ENCODE measurements around the gene PGLYRP3.

The PGLYRP3 gene

DNA sequence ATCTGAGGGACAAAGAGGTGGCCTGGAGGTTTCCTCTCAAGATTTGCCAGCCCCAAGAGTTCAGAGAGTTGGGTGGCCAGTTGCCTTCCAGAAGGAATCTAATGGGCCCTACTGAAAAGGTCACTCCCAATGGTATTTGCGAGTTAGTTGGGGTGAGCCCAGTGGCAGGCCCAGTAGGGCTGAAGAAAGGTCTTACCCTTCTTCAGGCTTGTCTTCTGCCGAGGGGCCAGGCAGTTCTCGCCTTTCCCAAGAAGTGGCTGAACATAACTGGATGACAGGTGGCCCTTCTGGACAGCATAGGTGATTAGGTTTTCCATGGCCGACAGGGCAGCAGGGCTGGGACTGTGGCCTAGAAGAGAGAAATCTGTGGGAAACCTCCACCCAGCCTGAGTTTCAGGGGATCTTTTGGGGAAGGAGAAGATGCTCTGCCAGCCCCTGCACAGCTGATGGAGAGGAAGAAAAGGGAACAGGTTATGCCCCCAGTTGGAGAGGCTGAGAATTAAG lies 28.7 kb upstream of the PGLYRP3 start:
- H3K27me3 ChIP-seq (ENCODE audit: insufficient read depth, low read length, poor library complexity) = no peaks in the 10 kb centered on the region
- DNase-seq = no peak
- H2BK120ac ChIP-seq (ENCODE audit: low read depth, low read length) = no peak overlapping the region
- no peak overlapping the region for H3K4ac ChIP-seq (ENCODE audit: low read depth, low read length)
- no peak overlapping the region for H3K9ac ChIP-seq (ENCODE audit: low read length)
- no peaks in the 10 kb centered on the region for H3K79me2 ChIP-seq (ENCODE audit: control insufficient read depth, insufficient read depth, low read length)
- peaks cover 9% of the 10 kb centered on the region for H3K4me1 ChIP-seq (ENCODE audit: control insufficient read depth, low read depth, low read length)
- H3K56ac ChIP-seq (ENCODE audit: low read length) = no peak overlapping the region
- H3K79me1 ChIP-seq (ENCODE audit: low read length) = no peaks in the 10 kb centered on the region
- no peak overlapping the region for H3K4me2 ChIP-seq (ENCODE audit: low read length)
- no CpG with 5 or more reads among the region's 4 CpGs for WGBS (ENCODE audit: extremely low coverage, insufficient coverage, low lambda C conversion rate)
- H3K27ac ChIP-seq (ENCODE audit: low read depth, low read length) = peak overlapping the region; percentile 18
- H3K23ac ChIP-seq (ENCODE audit: low read length) = no peak overlapping the region
- H3K36me3 ChIP-seq (ENCODE audit: control insufficient read depth, insufficient read depth, low read length) = no peaks in the 10 kb centered on the region
- no peak overlapping the region for H3K18ac ChIP-seq (ENCODE audit: low read length)
- H2BK15ac ChIP-seq (replicated peaks; ENCODE audit: low read depth) = no peak overlapping the region
- H3K4me3 ChIP-seq (ENCODE audit: low read length) = no peak overlapping the region
- H4K5ac ChIP-seq (ENCODE audit: low read length) = no peak overlapping the region
- H2BK5ac ChIP-seq (ENCODE audit: low read length) = no peak overlapping the region
- H2AK5ac ChIP-seq (ENCODE audit: low read length) = no peak overlapping the region
- no peak overlapping the region for H4K8ac ChIP-seq (ENCODE audit: low read depth, low read length)

DNA sequence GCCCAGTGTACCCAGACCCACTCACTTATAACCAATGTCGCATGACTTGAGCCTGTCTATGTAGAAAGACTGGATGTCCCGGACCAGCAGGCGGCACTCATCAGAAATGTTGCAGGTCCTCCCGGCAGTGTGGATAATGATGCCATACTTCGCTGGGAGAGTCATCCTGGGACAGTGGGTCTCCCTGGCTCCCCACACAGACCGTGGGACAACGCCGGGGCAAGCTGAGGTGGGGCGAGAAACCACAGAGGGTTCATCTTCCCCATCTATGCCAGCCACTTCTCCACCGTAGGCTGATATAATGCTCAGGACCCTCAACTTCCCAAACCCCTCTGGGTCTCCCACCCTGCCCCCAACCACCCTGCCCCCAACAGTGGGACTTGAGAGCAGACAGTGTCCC lies 27.6 kb upstream of the PGLYRP3 start:
- WGBS (ENCODE audit: extremely low coverage, insufficient coverage, low lambda C conversion rate) = no CpG with 5 or more reads among the region's 10 CpGs
- Histone ChIP-seq H4K8ac (ENCODE audit: low read depth, low read length) (no peak overlapping the region), H3K27ac (ENCODE audit: low read depth, low read length) (no peak overlapping the region), H4K5ac (ENCODE audit: low read length) (no peak overlapping the region), H2BK15ac (replicated peaks; ENCODE audit: low read depth) (no peak overlapping the region), H3K9ac (ENCODE audit: low read length) (no peak overlapping the region), H3K79me2 (ENCODE audit: control insufficient read depth, insufficient read depth, low read length) (no peaks in the 10 kb centered on the region), H2BK120ac (ENCODE audit: low read depth, low read length) (no peak overlapping the region), H3K4me3 (ENCODE audit: low read length) (no peak overlapping the region), H3K4me1 (ENCODE audit: control insufficient read depth, low read depth, low read length) (peaks cover 9% of the 10 kb centered on the region), H3K4me2 (ENCODE audit: low read length) (no peak overlapping the region), H3K56ac (ENCODE audit: low read length) (no peak overlapping the region), H3K27me3 (ENCODE audit: insufficient read depth, low read length, poor library complexity) (no peaks in the 10 kb centered on the region), H2BK5ac (ENCODE audit: low read length) (no peak overlapping the region), H3K36me3 (ENCODE audit: control insufficient read depth, insufficient read depth, low read length) (no peaks in the 10 kb centered on the region), H3K23ac (ENCODE audit: low read length) (no peak overlapping the region), H3K18ac (ENCODE audit: low read length) (no peak overlapping the region), H2AK5ac (ENCODE audit: low read length) (no peak overlapping the region), H3K79me1 (ENCODE audit: low read length) (no peaks in the 10 kb centered on the region), H3K4ac (ENCODE audit: low read depth, low read length) (no peak overlapping the region)
- DNase-seq = no peak

DNA sequence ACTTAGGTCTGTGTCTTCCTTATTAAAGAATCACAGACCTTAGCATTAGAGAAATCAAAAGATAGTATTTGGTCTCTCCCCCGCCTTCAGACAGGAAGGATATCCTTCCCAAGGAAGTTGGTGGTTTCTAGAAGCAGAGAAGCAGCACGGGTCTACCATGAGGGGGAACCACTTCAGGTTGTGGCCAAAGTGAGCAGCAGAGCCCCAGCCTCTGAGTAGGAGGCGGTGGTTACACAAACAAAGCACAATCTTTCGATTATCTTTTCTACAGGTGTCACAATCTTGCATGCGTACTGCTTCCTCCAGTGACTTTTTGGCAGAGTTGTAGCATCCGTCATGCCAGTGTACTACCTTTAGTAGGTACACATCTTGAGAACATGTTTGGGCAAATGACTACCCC lies 27.1 kb upstream of the PGLYRP3 start:
- H3K4me2 ChIP-seq (ENCODE audit: low read length) = no peak overlapping the region
- no peak overlapping the region for H3K4ac ChIP-seq (ENCODE audit: low read depth, low read length)
- no peak overlapping the region for H2AK5ac ChIP-seq (ENCODE audit: low read length)
- no peak overlapping the region for H2BK5ac ChIP-seq (ENCODE audit: low read length)
- H4K8ac ChIP-seq (ENCODE audit: low read depth, low read length) = no peak overlapping the region
- no peak overlapping the region for H3K18ac ChIP-seq (ENCODE audit: low read length)
- H4K5ac ChIP-seq (ENCODE audit: low read length) = no peak overlapping the region
- no peak overlapping the region for H2BK15ac ChIP-seq (replicated peaks; ENCODE audit: low read depth)
- no peaks in the 10 kb centered on the region for H3K27me3 ChIP-seq (ENCODE audit: insufficient read depth, low read length, poor library complexity)
- no peak overlapping the region for H3K4me3 ChIP-seq (ENCODE audit: low read length)
- no peak overlapping the region for H3K9ac ChIP-seq (ENCODE audit: low read length)
- no peaks in the 10 kb centered on the region for H3K79me2 ChIP-seq (ENCODE audit: control insufficient read depth, insufficient read depth, low read length)
- no peak overlapping the region for H3K27ac ChIP-seq (ENCODE audit: low read depth, low read length)
- no peak overlapping the region for H3K23ac ChIP-seq (ENCODE audit: low read length)
- no CpG with 5 or more reads among the region's 6 CpGs for WGBS (ENCODE audit: extremely low coverage, insufficient coverage, low lambda C conversion rate)
- H2BK120ac ChIP-seq (ENCODE audit: low read depth, low read length) = no peak overlapping the region
- no peak overlapping the region for H3K56ac ChIP-seq (ENCODE audit: low read length)
- DNase-seq = no peak
- H3K4me1 ChIP-seq (ENCODE audit: control insufficient read depth, low read depth, low read length) = peaks cover 9% of the 10 kb centered on the region
- no peaks in the 10 kb centered on the region for H3K36me3 ChIP-seq (ENCODE audit: control insufficient read depth, insufficient read depth, low read length)
- H3K79me1 ChIP-seq (ENCODE audit: low read length) = no peaks in the 10 kb centered on the region

DNA sequence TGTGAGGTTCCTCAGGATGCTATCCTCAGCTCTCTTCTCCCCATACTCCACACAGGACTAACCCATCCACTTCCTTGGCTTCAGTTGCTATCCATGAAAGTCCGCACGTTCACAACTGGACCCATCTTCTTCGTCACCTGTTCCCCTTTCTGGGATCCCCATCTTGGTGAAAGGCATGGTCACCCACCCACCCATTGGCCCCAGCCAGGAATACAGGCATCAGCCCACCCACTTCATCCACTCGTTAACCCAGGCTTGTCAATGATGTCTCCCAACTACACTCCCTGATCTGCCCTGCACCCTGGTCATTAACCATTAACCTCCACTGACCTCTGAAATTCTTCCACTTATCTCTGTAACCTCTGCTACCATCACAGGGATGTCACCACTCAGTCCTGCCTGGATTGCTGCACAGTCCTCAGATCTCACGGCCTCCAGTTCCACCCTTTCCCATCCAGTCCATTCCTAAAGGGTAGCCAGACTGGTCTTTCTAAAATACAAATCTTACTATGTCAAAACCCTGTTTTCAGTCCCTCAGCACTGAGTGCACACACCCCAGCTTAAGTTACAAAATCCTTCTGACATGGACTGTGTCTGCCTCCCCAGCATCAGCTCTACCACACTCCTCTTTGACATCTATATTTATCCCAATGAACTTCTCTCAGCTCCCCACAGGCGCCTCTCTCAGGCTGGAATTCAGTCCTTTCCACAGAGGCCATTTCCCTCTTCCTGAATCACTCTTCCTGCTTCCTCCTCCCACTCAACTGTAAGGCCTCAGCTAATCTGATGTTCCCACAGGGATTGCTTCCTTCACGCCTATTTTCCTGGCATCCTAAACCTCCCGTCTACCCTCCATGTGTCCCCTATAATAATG lies 25.5 kb upstream of the PGLYRP3 start:
- Histone ChIP-seq H3K79me2 (ENCODE audit: control insufficient read depth, insufficient read depth, low read length) (no peaks in the 10 kb centered on the region), H3K4me1 (ENCODE audit: control insufficient read depth, low read depth, low read length) (peaks cover under 1% of the 10 kb centered on the region), H2BK15ac (replicated peaks; ENCODE audit: low read depth) (no peak overlapping the region), H2BK5ac (ENCODE audit: low read length) (no peak overlapping the region), H3K4me3 (ENCODE audit: low read length) (no peak overlapping the region), H2AK5ac (ENCODE audit: low read length) (no peak overlapping the region), H3K27me3 (ENCODE audit: insufficient read depth, low read length, poor library complexity) (no peaks in the 10 kb centered on the region), H3K36me3 (ENCODE audit: control insufficient read depth, insufficient read depth, low read length) (no peaks in the 10 kb centered on the region), H3K23ac (ENCODE audit: low read length) (no peak overlapping the region), H3K18ac (ENCODE audit: low read length) (no peak overlapping the region), H3K4me2 (ENCODE audit: low read length) (no peak overlapping the region), H2BK120ac (ENCODE audit: low read depth, low read length) (no peak overlapping the region), H3K27ac (ENCODE audit: low read depth, low read length) (no peak overlapping the region), H3K56ac (ENCODE audit: low read length) (no peak overlapping the region), H3K4ac (ENCODE audit: low read depth, low read length) (no peak overlapping the region), H3K9ac (ENCODE audit: low read length) (no peak overlapping the region), H3K79me1 (ENCODE audit: low read length) (no peaks in the 10 kb centered on the region), H4K5ac (ENCODE audit: low read length) (no peak overlapping the region), H4K8ac (ENCODE audit: low read depth, low read length) (no peak overlapping the region)
- DNase-seq = no peak
- no CpG with 5 or more reads among the region's 8 CpGs for WGBS (ENCODE audit: extremely low coverage, insufficient coverage, low lambda C conversion rate)

DNA sequence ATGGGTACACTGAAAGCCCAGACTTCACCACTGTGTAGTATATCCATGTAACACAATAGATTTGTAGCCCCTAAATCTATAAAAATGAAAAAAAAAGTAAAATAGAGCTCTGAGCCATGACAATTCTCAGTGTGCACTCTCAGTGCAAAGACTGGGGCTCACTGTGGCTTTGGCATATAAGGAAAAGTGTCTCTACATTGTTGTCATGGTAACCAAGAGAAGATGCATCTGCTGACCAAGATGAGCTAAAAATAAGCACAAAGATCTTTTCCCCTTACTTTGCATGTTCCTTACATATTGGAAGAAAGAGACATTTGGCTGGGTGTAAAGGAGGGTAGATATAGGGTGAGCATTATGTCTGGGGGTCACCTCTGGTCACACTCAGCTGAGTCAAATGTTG lies 23.9 kb upstream of the PGLYRP3 start:
- Histone ChIP-seq H3K4me1 (ENCODE audit: control insufficient read depth, low read depth, low read length) (no peaks in the 10 kb centered on the region), H3K27ac (ENCODE audit: low read depth, low read length) (no peak overlapping the region), H3K27me3 (ENCODE audit: insufficient read depth, low read length, poor library complexity) (no peaks in the 10 kb centered on the region), H2BK120ac (ENCODE audit: low read depth, low read length) (no peak overlapping the region), H3K4me3 (ENCODE audit: low read length) (no peak overlapping the region), H2AK5ac (ENCODE audit: low read length) (no peak overlapping the region), H3K56ac (ENCODE audit: low read length) (no peak overlapping the region), H3K9ac (ENCODE audit: low read length) (no peak overlapping the region), H3K23ac (ENCODE audit: low read length) (no peak overlapping the region), H4K8ac (ENCODE audit: low read depth, low read length) (no peak overlapping the region), H3K36me3 (ENCODE audit: control insufficient read depth, insufficient read depth, low read length) (no peaks in the 10 kb centered on the region), H3K79me2 (ENCODE audit: control insufficient read depth, insufficient read depth, low read length) (no peaks in the 10 kb centered on the region), H3K4me2 (ENCODE audit: low read length) (no peak overlapping the region), H3K18ac (ENCODE audit: low read length) (no peak overlapping the region), H3K79me1 (ENCODE audit: low read length) (no peaks in the 10 kb centered on the region), H4K5ac (ENCODE audit: low read length) (no peak overlapping the region), H2BK5ac (ENCODE audit: low read length) (no peak overlapping the region), H2BK15ac (replicated peaks; ENCODE audit: low read depth) (no peak overlapping the region), H3K4ac (ENCODE audit: low read depth, low read length) (no peak overlapping the region)
- no peak for DNase-seq

DNA sequence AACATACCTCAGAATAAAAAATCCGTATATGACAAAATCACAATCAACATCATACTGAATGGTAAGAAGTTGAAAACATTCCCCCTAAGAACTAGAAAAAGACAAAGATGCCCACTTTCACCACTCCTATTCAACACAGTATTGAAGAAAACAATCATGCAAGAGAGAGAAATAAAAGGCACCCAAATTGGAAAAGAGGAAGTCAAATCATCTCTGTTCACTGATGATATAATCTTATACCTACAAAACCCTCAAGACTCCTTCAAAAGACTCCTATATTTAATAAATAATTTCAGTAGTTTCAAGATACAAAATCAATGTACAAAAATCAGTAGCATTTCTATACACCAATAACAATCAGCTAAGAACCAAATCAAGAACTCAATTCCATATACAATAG lies 21.1 kb upstream of the PGLYRP3 start:
- DNase-seq = no peak
- Histone ChIP-seq H4K5ac (ENCODE audit: low read length) (no peak overlapping the region), H3K4me2 (ENCODE audit: low read length) (no peak overlapping the region), H3K56ac (ENCODE audit: low read length) (no peak overlapping the region), H3K4me3 (ENCODE audit: low read length) (no peak overlapping the region), H3K79me1 (ENCODE audit: low read length) (no peaks in the 10 kb centered on the region), H3K36me3 (ENCODE audit: control insufficient read depth, insufficient read depth, low read length) (no peaks in the 10 kb centered on the region), H3K4me1 (ENCODE audit: control insufficient read depth, low read depth, low read length) (no peaks in the 10 kb centered on the region), H3K79me2 (ENCODE audit: control insufficient read depth, insufficient read depth, low read length) (no peaks in the 10 kb centered on the region), H3K27ac (ENCODE audit: low read depth, low read length) (no peak overlapping the region), H2BK15ac (replicated peaks; ENCODE audit: low read depth) (no peak overlapping the region), H3K4ac (ENCODE audit: low read depth, low read length) (no peak overlapping the region), H2BK120ac (ENCODE audit: low read depth, low read length) (no peak overlapping the region), H2BK5ac (ENCODE audit: low read length) (no peak overlapping the region), H3K23ac (ENCODE audit: low read length) (no peak overlapping the region), H3K27me3 (ENCODE audit: insufficient read depth, low read length, poor library complexity) (no peaks in the 10 kb centered on the region), H2AK5ac (ENCODE audit: low read length) (no peak overlapping the region), H4K8ac (ENCODE audit: low read depth, low read length) (no peak overlapping the region), H3K9ac (ENCODE audit: low read length) (no peak overlapping the region), H3K18ac (ENCODE audit: low read length) (no peak overlapping the region)
- no CpG with 5 or more reads among the region's 1 CpG for WGBS (ENCODE audit: extremely low coverage, insufficient coverage, low lambda C conversion rate)

All from mesendoderm (in vitro differentiated cells).